ENCODE data around the gene ERV3-1.
"Not testable (repeated sequence)": the region's sequence is repeated elsewhere in the genome, so short reads cannot be mapped to it uniquely, and the experiment has no call there.

GRCh38 chr7:65009394-65009793 is 2.9 kb upstream of the ERV3-1 start:
- TF ChIP-seq CTCF, POLR2A (IDR thresholded peaks at IDR 0.05): not testable (repeated sequence)
